Measurements from ENCODE around the gene GAL3ST2. TPM values are rescaled to one million over a fixed set of nuclear protein-coding genes. Genes with fewer than 3 reads are reported as not detected.
A peak's percentile ranks its signal among the peaks of the same experiment; 100 is the strongest.

Gene GAL3ST2
- total RNA-seq, 6 experiments from 2014 or later: 0.53 to 0.83 (median 0.70) TPM; not detected in 3

- Histone ChIP-seq H3K4me1 (peaks cover 0 to 27% (median 3%) of the 10 kb centered on the region in 4 donors), H3K4me3 (peak within 1 kb of the TSS; percentile 36 to 74 (median 73)), H3K36me3 (no peaks in the 10 kb centered on the region), H3K27me3 (no peaks in the 10 kb centered on the region), H3K27ac (peak within 1 kb of the TSS in 2 of 3 donors; percentile 89 to 91), H3K9me3 (no peaks in the 10 kb centered on the region)
- TF ChIP-seq CTCF (IDR thresholded peaks at IDR 0.05): no peak
- peak; percentile 65 for TF ChIP-seq POLR2A (IDR thresholded peaks at IDR 0.05)
- ATAC-seq: peak; percentile 77 to 90 (median 86)
- WGBS (ENCODE audit: insufficient coverage, low coverage, low lambda C conversion rate, missing lambda C conversion rate): 48% methylated on average over 13 of the region's 31 CpGs
- DNase-seq: peak; percentile 73 to 93 (median 91)
- intact Hi-C loops (cut with DNase I): no loop called here
These were observed 32.2 kb downstream of the GAL3ST2 start, which contains the start of gene NEU4 for GRCh38 chr2:241808721-241809382. NEU4 (plus strand) TSS chr2:241809193; CDS start chr2:241814485, 5,292 bp downstream.

GRCh38 chr2:241809383-241810306, 33.0 kb downstream of the GAL3ST2 start:
- Histone ChIP-seq H3K4me3 (peak overlapping the region; percentile 36 to 74 (median 73)), H3K27me3 (no peaks in the 10 kb centered on the region), H3K36me3 (no peaks in the 10 kb centered on the region), H3K4me1 (peaks cover 0 to 23% (median 3%) of the 10 kb centered on the region in 4 donors), H3K9me3 (no peaks in the 10 kb centered on the region), H3K27ac (peak overlapping the region in 2 of 3 donors; percentile 89 to 91)
- TF ChIP-seq CTCF (IDR thresholded peaks at IDR 0.05): no peak
- no peak for TF ChIP-seq POLR2A (IDR thresholded peaks at IDR 0.05)
- peak; percentile 16 to 29 (median 24) for ATAC-seq
- WGBS (ENCODE audit: insufficient coverage, low coverage, low lambda C conversion rate, missing lambda C conversion rate): 43% methylated on average over 9 of the region's 29 CpGs
- peak; percentile 25 to 60 (median 59) for DNase-seq
- intact Hi-C loops (cut with DNase I): no loop called here

GRCh38 chr2:241810307-241811200, 33.9 kb downstream of the GAL3ST2 start:
- Histone ChIP-seq H3K27me3 (no peaks in the 10 kb centered on the region), H3K36me3 (no peaks in the 10 kb centered on the region), H3K4me1 (peaks cover 0 to 23% (median 3%) of the 10 kb centered on the region in 4 donors), H3K9me3 (no peaks in the 10 kb centered on the region), H3K4me3 (peak overlapping the region; percentile 36 to 74 (median 73)), H3K27ac (peak overlapping the region in 2 of 3 donors; percentile 89 to 91)
- intact Hi-C loops (cut with DNase I): no loop called here
- DNase-seq (peak; percentile 19 to 90 (median 85)), ATAC-seq (peak; percentile 13 to 68 (median 60))
- TF ChIP-seq CTCF (IDR thresholded peaks at IDR 0.05) (no peak), POLR2A (IDR thresholded peaks at IDR 0.05) (no peak)
- 19% methylated on average over 4 of the region's 28 CpGs for WGBS (ENCODE audit: insufficient coverage, low coverage, low lambda C conversion rate, missing lambda C conversion rate)
